ENCODE data around the gene CD2AP.

CD2AP gene

DNA sequence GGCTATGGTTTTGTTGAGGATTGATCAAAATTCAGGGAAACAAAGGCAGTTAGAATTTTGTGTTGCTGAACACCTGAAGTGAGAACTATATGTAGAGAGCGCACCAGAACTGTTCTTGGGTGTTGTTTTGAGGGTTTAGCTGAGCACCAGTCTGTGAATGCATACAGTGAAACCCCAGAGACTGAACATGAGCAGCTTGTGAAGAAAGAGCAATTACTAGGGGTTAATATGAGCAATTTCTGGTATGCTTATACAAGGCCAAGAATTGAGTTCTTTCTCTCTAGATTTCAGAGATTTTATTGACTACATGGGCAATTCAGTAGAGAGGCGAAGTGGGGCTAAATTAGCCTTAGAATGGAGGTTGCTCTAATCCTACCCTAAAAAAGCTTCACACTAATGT lies 93.9 kb downstream of the CD2AP start:
- no peak for DNase-seq (ENCODE audit: insufficient read length, low spot score)
- TF ChIP-seq, protein P1, sequence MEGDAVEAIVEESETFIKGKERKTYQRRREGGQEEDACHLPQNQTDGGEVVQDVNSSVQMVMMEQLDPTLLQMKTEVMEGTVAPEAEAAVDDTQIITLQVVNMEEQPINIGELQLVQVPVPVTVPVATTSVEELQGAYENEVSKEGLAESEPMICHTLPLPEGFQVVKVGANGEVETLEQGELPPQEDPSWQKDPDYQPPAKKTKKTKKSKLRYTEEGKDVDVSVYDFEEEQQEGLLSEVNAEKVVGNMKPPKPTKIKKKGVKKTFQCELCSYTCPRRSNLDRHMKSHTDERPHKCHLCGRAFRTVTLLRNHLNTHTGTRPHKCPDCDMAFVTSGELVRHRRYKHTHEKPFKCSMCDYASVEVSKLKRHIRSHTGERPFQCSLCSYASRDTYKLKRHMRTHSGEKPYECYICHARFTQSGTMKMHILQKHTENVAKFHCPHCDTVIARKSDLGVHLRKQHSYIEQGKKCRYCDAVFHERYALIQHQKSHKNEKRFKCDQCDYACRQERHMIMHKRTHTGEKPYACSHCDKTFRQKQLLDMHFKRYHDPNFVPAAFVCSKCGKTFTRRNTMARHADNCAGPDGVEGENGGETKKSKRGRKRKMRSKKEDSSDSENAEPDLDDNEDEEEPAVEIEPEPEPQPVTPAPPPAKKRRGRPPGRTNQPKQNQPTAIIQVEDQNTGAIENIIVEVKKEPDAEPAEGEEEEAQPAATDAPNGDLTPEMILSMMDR (IDR thresholded peaks at IDR 0.05; ENCODE audit: insufficient read depth, missing control alignments), result no peak
- FAIRE-seq, result no peak

DNA sequence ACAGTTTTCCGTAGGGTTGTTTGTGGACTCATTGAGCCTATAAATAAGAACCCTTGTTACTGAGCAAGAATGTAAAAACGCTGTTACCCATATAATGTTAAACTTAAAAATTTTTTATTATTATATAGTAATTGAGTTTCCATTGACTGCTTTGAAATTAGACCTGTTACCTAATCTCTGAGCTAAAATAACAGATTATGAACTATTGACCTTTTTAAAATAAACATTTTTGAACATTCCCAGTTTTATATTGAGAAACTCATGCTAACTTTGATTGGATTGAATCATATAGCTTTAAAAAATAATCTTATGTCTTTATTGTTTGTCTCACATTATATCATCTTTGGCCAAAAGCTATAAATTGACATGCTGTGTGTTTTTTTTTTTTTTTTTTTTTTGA lies 95.5 kb downstream of the CD2AP start:
- FAIRE-seq, result no peak
- no peak for DNase-seq (ENCODE audit: insufficient read length, low spot score)
- TF ChIP-seq, protein P1 (IDR thresholded peaks at IDR 0.05; ENCODE audit: insufficient read depth, missing control alignments), result no peak

DNA sequence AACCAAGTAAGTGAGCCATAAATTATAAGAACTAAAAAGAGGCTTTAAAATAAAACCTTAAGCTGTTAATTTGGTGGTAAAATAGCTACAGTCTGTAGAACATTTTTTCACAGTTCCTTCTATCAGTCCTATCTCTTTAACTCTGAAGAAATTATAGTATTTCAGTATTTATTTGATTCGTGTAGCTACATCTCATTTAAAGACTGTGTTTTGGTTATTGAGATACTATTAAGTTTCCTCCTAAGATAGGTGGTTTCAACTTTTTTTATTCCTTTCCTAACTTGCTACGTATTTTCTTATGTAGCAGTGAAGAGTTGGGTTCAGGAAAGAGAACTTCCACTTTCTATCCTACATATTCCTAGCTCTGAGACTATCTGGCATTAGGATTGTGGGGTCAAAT lies 97.2 kb downstream of the CD2AP start:
- peak; percentile 6 for FAIRE-seq
- TF ChIP-seq, protein P1 (IDR thresholded peaks at IDR 0.05; ENCODE audit: insufficient read depth, missing control alignments), result no peak
- DNase-seq (ENCODE audit: insufficient read length, low spot score), result no peak

DNA sequence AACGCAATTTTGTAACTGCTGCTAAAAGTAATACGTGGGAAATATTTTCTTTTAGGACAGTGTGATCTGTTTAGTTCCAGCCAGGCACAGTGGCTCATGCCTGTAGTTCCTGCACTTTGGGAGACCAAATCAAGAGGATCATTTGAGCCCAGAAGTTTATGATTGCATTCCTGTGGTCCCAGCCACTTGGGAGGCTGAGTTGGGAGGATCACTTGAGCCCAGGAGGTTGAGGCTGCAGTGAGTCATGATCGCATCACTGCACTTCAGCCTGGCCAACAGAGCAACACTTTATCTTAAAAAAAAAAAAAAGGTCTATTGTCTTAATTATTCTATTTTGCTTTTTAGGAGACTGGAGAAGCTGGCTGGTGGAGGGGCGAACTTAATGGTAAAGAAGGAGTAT lies 101.5 kb downstream of the CD2AP start:
- TF ChIP-seq, protein P1 (IDR thresholded peaks at IDR 0.05; ENCODE audit: insufficient read depth, missing control alignments), result no peak
- no peak for DNase-seq (ENCODE audit: insufficient read length, low spot score)
- no peak for FAIRE-seq

DNA sequence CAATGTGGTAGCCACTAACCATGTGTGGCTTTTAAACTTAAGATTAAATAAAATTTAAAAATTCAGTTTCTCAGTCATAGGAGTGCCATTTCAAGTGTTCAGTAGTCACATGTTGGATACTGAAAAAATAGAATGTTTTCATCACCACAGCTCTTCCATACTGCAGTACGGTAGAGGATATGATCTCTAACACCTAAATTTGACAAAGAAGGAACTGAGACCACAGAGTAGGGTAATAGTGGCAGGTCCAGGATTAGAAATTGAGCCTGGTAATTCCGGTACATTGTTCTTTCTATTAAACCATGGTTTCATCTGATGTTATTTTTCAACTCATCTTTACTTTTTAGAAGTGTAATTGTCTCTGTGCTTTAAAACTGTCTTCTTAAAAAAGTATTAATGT lies 104.0 kb downstream of the CD2AP start:
- FAIRE-seq (no peak), DNase-seq (ENCODE audit: insufficient read length, low spot score) (no peak)
- TF ChIP-seq, protein P1 (IDR thresholded peaks at IDR 0.05; ENCODE audit: insufficient read depth, missing control alignments), result no peak

DNA sequence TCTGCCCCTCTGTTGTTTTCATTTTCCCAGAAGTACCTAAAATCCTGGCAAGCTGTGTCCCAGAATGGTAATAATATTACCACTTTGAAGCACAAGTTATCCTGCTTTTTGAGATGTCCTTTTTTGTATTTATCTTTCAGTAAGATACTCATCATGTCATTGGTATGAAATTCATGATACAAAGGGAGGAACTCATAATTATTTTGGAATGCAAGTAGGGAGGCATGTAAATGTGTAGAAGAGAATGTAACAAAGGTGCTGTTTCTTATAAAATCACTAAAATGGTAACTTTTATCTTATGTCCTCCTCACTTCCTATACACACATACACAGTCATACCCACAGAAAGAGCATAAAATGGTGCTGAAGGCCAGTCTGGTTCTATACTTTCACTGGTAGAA lies 109.9 kb downstream of the CD2AP start:
- DNase-seq (ENCODE audit: insufficient read length, low spot score), result no peak
- FAIRE-seq, result no peak
- TF ChIP-seq, protein P1 (IDR thresholded peaks at IDR 0.05; ENCODE audit: insufficient read depth, missing control alignments), result no peak

DNA sequence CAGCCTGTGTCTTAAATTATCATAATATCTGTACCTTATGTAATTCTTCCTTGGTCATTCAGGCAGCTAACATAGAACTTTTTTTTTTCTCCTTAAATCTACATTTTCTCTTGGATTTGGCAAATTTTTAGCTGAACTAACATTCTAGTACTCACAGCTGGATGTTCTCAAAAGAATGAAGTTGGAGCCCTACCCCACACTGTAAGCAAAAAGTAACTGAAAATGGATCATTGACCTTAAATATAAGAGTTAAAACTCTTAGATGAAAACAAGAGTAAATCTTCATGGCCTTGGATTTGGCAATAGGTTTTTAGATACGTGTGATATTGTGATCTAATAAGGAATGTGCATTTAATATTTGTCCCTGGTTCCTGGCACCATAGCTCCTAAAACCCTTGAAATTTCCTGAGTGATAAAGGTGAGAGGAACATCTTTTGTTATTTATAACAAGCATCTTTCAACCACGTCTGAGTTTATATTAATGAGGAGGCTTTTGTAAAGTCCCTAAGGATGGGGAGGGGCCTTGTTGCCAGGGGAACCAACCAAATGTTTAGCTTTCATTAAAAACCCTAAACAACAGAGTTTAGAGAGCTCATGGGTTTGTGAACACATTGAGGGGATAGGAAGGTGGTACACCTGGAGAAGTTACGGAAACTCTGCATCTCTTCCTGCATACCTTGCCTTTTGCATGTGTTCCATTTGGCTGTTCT lies 114.7 kb downstream of the CD2AP start:
- FAIRE-seq (no peak), DNase-seq (ENCODE audit: insufficient read length, low spot score) (no peak)
- TF ChIP-seq, protein P1 (IDR thresholded peaks at IDR 0.05; ENCODE audit: insufficient read depth, missing control alignments), result no peak
